WERI-Rb-1 (cell line): ENCODE data around the gene PLXDC2.

Source experiments
- DNase-seq: peaks from one replicate; pipeline ENCODE4 v3.0.0-alpha.2; 2020
- H3K27ac ChIP-seq: fragments of 250-450 bp; sonication (Bioruptor Pico); 2 replicates; pipeline ENCODE4 v1.5.1; 2020; ENCODE audit warnings: mild to moderate bottlenecking, moderate library complexity
- H3K27me3 ChIP-seq: fragments of 250-450 bp; sonication (Bioruptor Pico); 2 replicates; pipeline ENCODE4 v1.5.1; 2021; ENCODE audit warnings: mild to moderate bottlenecking, low read depth, moderate library complexity; ENCODE audit not compliant: insufficient read depth, severe bottlenecking
- H3K36me3 ChIP-seq: fragments of 250-450 bp; sonication (Bioruptor Pico); 2 replicates; pipeline ENCODE4 v1.5.1; 2020; ENCODE audit warnings: mild to moderate bottlenecking, moderate library complexity
- H3K4me3 ChIP-seq: 2 replicates; pipeline ENCODE4 v1.5.1; 2011; ENCODE audit warnings: low read depth, mild to moderate bottlenecking, control low read depth, low read length
- H3K9me3 ChIP-seq: fragments of 250-450 bp; sonication (Bioruptor Pico); 2 replicates; pipeline ENCODE4 v1.5.1; 2021; ENCODE audit warnings: mild to moderate bottlenecking, moderate library complexity; ENCODE audit not compliant: severe bottlenecking
- TF ChIP-seq, protein P1 (sequence below): IDR thresholded peaks from 2 replicates; pipeline ENCODE4 v1.5.1; 2011; ENCODE audit warnings: low read depth, mild to moderate bottlenecking, control low read depth, inconsistent platforms, low read length

PLXDC2 gene

DNA sequence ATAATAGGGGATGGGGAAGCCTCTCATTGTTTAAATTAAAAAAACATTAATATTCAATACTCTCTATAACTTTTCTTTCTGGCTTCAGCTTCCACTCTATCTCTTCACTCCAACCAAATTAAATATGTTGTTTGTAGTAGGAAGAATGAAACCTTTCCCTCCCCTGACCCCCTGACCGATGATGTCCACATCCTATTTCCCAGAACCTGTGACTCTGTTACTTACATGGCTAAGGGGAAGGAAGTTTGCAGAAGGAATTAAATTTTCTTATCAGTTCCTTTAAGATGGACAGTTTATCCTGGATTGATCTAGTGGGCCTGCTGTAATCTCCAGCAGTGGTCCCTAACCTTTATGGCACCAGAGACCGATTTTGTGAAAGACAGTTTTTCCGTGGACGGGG is 130.0 kb downstream of the PLXDC2 start:
- Histone ChIP-seq H3K4me3 (no peak overlapping the region), H3K36me3 (no peaks in the 10 kb centered on the region), H3K27ac (no peak overlapping the region), H3K9me3 (no peaks in the 10 kb centered on the region), H3K27me3 (no peaks in the 10 kb centered on the region)
- TF ChIP-seq, protein P1, sequence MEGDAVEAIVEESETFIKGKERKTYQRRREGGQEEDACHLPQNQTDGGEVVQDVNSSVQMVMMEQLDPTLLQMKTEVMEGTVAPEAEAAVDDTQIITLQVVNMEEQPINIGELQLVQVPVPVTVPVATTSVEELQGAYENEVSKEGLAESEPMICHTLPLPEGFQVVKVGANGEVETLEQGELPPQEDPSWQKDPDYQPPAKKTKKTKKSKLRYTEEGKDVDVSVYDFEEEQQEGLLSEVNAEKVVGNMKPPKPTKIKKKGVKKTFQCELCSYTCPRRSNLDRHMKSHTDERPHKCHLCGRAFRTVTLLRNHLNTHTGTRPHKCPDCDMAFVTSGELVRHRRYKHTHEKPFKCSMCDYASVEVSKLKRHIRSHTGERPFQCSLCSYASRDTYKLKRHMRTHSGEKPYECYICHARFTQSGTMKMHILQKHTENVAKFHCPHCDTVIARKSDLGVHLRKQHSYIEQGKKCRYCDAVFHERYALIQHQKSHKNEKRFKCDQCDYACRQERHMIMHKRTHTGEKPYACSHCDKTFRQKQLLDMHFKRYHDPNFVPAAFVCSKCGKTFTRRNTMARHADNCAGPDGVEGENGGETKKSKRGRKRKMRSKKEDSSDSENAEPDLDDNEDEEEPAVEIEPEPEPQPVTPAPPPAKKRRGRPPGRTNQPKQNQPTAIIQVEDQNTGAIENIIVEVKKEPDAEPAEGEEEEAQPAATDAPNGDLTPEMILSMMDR, result no peak
- no peak for DNase-seq

DNA sequence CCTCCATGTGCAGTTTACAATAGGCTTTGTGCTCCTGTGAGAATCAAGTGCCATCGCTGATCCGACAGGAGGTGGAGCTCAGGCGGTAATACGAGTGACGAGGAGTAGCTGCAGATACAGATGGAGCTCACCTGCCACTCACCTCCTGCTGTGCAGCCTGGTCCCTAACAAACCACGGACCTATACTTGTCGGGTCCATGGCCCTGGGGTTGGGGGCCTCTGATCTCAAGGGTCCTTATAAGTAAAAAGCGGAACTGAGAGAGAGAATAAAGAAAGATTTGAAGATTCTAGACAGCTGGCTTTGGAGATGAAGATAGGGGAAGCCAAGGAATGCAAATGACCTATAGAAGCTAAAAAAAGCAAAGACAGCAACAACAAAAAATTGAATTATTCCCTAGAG is 130.6 kb downstream of the PLXDC2 start:
- H3K36me3 ChIP-seq, result no peaks in the 10 kb centered on the region
- no peaks in the 10 kb centered on the region for H3K9me3 ChIP-seq
- TF ChIP-seq, protein P1, result no peak
- H3K27me3 ChIP-seq, result no peaks in the 10 kb centered on the region
- H3K4me3 ChIP-seq, result no peak overlapping the region
- H3K27ac ChIP-seq, result no peak overlapping the region
- DNase-seq, result no peak

DNA sequence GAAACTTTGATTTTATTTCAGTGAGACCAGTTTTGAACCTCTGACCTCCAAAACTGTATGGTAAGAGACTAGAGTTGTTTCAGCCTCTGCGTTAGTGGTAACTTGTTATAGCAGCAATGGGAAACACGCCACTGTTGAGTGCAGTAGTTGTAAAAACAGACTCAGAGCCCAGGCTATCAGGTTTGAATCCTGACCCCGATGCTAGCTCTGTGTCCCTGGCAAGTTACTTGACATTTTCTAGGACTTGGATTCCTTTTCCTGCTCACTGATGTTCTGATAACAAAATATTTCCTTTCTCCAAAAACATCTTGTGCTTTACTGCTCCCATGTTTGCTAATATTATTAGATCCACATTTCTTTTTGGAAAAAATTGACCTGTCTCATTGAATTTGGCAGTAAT is 131.0 kb downstream of the PLXDC2 start:
- TF ChIP-seq, protein P1, result no peak
- Histone ChIP-seq H3K27ac (no peak overlapping the region), H3K27me3 (no peaks in the 10 kb centered on the region), H3K36me3 (no peaks in the 10 kb centered on the region), H3K4me3 (no peak overlapping the region), H3K9me3 (no peaks in the 10 kb centered on the region)
- DNase-seq, result no peak

DNA sequence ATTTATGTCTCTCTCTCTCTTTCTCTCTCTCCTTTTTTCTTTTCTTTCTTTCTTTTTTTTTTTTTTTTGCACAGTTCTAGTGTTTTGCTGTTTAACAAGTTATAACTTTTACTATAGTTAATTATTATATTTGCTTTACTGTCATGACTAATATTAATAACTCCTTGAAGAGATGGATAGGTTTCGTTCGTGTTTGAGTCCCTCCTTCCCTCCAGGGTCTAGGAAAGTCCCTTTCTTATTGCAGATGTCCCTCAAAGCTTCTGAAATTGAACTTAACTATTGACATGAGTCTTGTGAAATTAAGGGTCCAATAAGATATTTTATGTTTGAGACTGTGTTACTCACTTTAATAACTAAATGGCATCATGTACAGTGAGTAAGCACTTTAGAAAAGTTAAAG is 131.4 kb downstream of the PLXDC2 start:
- no peaks in the 10 kb centered on the region for H3K36me3 ChIP-seq
- no peak for DNase-seq
- no peaks in the 10 kb centered on the region for H3K27me3 ChIP-seq
- H3K4me3 ChIP-seq, result no peak overlapping the region
- TF ChIP-seq, protein P1, result no peak
- H3K9me3 ChIP-seq, result no peaks in the 10 kb centered on the region
- no peak overlapping the region for H3K27ac ChIP-seq

DNA sequence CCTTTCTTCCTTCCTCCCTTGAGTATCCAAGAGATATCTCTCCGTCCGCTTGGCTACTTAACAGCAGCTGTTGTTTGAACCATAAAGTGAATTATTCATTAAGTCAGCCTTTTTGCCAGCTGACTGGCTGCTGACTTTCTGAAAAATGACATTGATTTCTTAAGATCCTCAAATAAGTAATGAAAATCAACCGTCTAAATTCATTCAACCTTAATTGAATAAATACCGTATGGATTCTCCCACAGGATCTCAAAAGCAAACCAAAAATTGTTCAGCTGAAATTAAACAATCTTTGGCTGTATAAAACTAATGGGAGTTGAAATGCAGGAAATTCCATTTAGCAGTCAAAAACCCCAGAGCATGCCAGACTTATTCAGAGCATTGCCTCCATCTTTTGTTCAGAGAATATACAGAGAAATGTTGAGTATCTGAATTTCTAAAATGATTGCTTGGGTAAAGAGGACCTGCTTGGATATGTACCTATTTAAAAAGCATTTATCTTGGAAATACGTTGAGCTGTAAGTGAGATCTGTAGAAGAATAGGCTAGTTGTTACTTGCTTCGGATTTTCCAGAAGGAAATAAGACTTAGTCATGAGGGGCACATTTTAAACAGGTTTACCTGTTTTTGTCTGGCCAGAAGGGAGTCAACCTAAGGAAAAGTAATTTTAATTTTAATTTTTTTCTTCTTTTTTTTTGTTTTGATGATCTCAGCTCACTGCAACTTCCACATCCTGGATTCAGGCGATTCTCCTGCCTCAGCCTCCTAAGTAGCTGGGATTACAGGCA is 136.2 kb downstream of the PLXDC2 start:
- no peak overlapping the region for H3K27ac ChIP-seq
- TF ChIP-seq, protein P1, result no peak
- H3K9me3 ChIP-seq, result no peaks in the 10 kb centered on the region
- no peak for DNase-seq
- no peaks in the 10 kb centered on the region for H3K36me3 ChIP-seq
- H3K27me3 ChIP-seq, result no peaks in the 10 kb centered on the region
- no peak overlapping the region for H3K4me3 ChIP-seq

DNA sequence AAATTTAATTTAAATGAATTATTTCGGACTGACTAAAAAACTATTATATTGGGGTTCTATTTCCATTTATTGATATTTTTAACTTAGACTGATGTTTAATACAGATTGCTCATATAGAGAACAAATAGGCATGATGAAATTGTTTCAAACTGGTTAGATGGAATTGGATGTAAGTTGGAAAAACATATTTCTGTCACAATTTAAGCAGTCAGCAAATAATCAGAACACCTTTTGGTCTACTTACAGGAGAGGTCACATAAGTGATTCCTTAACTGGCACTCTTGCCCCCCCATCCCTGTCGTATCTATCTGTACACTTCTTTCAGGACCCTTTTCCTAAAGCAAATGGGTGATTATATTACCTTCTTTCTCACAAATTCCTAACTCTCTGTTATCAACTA is 138.4 kb downstream of the PLXDC2 start:
- no peak overlapping the region for H3K27ac ChIP-seq
- no peaks in the 10 kb centered on the region for H3K27me3 ChIP-seq
- H3K36me3 ChIP-seq, result no peaks in the 10 kb centered on the region
- DNase-seq, result no peak
- TF ChIP-seq, protein P1, result no peak
- H3K4me3 ChIP-seq, result no peak overlapping the region
- no peaks in the 10 kb centered on the region for H3K9me3 ChIP-seq
